Measurements from ENCODE around the gene RAMP3. TPM values are rescaled to one million over a fixed set of nuclear protein-coding genes. Genes with fewer than 3 reads are reported as not detected.

Gene RAMP3
- total RNA-seq, 1 donor from 2014 or later: 586 TPM

DNA sequence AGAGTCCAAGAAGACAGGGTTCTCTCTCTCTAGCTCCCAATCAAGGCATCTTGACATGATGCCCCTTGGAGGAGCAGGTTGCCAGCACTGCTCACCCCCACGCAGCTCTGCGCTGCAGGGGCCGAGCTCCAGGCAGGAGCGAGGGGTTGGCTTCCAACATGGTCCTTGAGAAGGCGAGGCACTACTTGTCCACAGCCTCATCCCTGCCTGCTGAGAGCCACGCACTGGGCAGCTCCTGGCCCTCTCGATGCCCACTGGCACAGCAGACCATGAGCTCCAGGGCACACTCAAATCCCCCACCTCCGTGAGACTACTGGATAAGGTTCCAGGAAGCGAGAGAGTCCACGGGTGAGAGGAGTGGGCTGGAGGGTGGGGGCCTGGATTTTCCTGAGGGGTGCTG, 31.1 kb downstream of the RAMP3 start:
- Histone ChIP-seq H3K27ac (no peak overlapping the region), H3K36me3 (no peaks in the 10 kb centered on the region), H3K4me1 (no peaks in the 10 kb centered on the region), H3K9me3 (no peaks in the 10 kb centered on the region), H3K27me3 (no peaks in the 10 kb centered on the region), H3K4me3 (no peak overlapping the region)
- intact Hi-C loops (cut with DNase I): no loop called here
- no peak for DNase-seq (ENCODE audit: low spot score in 2 of 2)
- TF ChIP-seq, protein P1, sequence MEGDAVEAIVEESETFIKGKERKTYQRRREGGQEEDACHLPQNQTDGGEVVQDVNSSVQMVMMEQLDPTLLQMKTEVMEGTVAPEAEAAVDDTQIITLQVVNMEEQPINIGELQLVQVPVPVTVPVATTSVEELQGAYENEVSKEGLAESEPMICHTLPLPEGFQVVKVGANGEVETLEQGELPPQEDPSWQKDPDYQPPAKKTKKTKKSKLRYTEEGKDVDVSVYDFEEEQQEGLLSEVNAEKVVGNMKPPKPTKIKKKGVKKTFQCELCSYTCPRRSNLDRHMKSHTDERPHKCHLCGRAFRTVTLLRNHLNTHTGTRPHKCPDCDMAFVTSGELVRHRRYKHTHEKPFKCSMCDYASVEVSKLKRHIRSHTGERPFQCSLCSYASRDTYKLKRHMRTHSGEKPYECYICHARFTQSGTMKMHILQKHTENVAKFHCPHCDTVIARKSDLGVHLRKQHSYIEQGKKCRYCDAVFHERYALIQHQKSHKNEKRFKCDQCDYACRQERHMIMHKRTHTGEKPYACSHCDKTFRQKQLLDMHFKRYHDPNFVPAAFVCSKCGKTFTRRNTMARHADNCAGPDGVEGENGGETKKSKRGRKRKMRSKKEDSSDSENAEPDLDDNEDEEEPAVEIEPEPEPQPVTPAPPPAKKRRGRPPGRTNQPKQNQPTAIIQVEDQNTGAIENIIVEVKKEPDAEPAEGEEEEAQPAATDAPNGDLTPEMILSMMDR (IDR thresholded peaks at IDR 0.05): no peak

DNA sequence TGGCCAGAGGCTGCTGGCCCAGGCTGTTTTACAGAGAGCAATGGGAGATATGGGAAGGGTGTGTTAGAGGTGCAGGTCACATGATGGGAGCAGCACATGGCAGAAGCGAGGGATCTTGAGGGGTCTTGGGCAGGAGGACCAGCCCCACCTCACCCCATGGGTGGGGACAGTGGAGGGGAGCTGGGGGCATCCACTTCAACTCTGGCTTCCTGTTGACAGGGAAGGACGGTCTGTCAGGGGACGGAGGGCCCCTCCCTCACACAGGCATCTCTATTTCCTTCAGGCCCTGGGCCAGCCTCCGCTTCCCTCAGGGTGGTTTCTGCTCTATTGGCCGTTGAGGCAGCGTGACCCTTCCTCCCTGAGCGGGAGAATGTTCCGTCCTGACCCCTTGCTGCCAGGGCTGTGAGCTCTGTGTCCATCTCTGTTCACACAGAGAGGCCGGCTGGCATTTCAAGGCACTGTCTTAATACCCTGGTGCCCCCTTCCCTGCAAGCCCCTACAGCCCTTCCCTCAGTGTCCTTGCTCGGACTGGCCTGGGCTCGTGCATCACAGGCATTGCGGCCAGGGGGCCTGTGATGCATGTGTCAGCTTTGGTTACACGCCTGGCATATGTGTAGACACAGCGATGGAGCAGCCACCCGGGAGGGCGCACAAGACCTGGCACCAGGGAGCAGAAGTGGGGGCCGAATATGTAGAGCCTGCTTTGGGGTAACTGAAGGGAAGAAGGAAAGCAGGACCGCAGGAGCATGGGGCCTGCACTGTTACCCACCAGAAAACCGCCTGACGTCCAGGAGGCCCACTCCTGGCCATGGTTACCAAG, 31.8 kb downstream of the RAMP3 start:
- intact Hi-C loops (cut with DNase I): no loop called here
- DNase-seq (ENCODE audit: low spot score in 2 of 2): no peak
- no peak overlapping the region for H3K27ac ChIP-seq
- no peaks in the 10 kb centered on the region for H3K36me3 ChIP-seq
- H3K4me3 ChIP-seq: no peak overlapping the region
- TF ChIP-seq, protein P1 (IDR thresholded peaks at IDR 0.05): no peak
- H3K27me3 ChIP-seq: no peaks in the 10 kb centered on the region
- H3K9me3 ChIP-seq: no peaks in the 10 kb centered on the region
- no peaks in the 10 kb centered on the region for H3K4me1 ChIP-seq

DNA sequence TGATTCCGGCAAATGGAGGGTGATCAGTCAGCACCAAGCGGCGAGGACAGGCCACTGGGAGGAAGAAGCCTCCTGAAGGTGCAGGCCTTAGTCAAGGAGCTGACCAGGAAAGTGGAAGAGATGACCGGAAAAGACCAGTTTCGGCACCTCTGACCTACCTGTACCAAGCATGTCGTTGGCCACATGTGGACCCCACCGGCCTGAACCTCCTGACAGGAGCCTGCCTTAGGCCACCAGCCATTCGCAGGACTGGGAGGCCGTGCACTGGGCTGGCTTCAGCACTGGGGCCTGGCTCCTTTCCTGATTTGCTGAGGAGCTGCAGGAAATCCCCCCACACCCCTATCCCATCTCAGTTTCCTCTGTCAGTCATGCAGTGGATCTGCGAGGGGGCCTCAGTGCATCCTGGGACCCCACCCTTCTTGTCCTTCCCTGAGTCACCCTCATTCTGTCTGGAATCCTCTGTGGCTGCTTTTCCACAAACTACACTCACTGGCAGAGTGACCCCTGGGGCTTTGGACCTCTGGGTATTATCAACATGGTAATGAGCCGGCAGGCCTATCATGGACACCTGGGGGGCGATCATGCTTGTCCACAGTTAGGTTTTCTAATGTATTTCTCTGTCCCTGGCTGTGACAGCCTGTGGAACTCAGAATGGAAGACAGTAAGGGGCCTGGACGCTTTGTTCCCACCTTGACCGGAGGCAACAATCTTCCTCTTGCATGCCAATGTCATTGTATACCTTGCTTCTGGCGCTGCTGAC, 33.0 kb downstream of the RAMP3 start:
- Histone ChIP-seq H3K4me3 (no peak overlapping the region), H3K27me3 (no peaks in the 10 kb centered on the region), H3K36me3 (no peaks in the 10 kb centered on the region), H3K9me3 (no peaks in the 10 kb centered on the region), H3K4me1 (no peaks in the 10 kb centered on the region), H3K27ac (no peak overlapping the region)
- DNase-seq (ENCODE audit: low spot score in 2 of 2): no peak
- intact Hi-C loops (cut with DNase I): no loop called here
- TF ChIP-seq, protein P1 (IDR thresholded peaks at IDR 0.05): no peak

DNA sequence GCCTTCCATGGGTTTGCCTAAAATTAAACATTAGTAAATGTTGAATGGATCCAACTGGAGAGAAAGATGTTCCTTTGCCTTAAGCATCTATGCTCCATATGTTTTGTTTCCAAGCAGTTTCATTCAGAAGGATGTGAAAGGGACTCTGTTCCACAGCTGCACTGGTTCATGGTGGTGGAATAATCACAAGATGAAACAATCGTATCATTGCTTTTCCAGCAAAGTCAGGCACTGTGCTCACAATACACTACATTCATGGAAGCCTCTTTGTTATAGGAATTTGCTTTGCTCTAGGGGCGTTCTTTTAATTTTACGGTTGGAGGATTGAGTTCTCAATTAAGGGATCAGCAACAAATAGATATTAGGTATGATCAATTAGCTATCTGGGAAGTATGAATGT, 33.8 kb downstream of the RAMP3 start:
- H3K27me3 ChIP-seq: no peaks in the 10 kb centered on the region
- H3K4me1 ChIP-seq: no peaks in the 10 kb centered on the region
- TF ChIP-seq, protein P1 (IDR thresholded peaks at IDR 0.05): no peak
- H3K27ac ChIP-seq: no peak overlapping the region
- intact Hi-C loops (cut with DNase I): no loop called here
- no peaks in the 10 kb centered on the region for H3K9me3 ChIP-seq
- no peak overlapping the region for H3K4me3 ChIP-seq
- H3K36me3 ChIP-seq: no peaks in the 10 kb centered on the region
- DNase-seq (ENCODE audit: low spot score in 2 of 2): no peak

DNA sequence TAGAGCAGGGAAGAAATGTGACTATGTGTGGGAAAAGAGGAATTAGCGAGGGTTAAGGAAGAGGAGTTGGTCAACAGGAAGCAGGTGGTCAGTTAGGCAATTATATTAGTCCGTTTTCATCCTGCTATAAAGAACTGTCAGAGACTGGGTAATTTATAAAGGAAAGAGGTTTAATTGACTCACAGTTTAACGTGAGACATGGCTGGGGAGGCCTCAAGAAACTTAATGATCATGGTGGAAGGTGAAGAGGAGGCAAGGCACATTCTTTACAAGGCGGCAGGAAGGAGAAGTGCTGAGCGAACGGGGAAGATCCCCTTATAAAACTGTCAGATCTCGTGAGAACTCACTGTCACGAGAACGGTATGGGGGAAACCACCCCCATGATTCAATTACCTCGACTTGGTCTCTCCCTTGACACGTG, 35.0 kb downstream of the RAMP3 start:
- Histone ChIP-seq H3K27ac (no peak overlapping the region), H3K36me3 (no peaks in the 10 kb centered on the region), H3K4me3 (no peak overlapping the region), H3K9me3 (no peaks in the 10 kb centered on the region), H3K4me1 (no peaks in the 10 kb centered on the region), H3K27me3 (no peaks in the 10 kb centered on the region)
- intact Hi-C loops (cut with DNase I): no loop called here
- TF ChIP-seq, protein P1 (IDR thresholded peaks at IDR 0.05): no peak
- DNase-seq (ENCODE audit: low spot score in 2 of 2): no peak

Measured in ascending aorta (tissue), 2 donors.